Esophagus mucosa (tissue), 1 donor: ENCODE measurements around the gene GRM6. TPM values are rescaled to one million over a fixed set of nuclear protein-coding genes. Genes with fewer than 3 reads are reported as not detected.

ENCODE experiments used
- ATAC-seq: fragments of 200-7000 bp; cut with Tn5 transposase; one replicate; pipeline ENCODE4 v1.9.1; 2020
- total RNA-seq: library from RNA; stranded (reverse); gene quantifications from one replicate; pipeline ENCODE4 v1.2.4, GENCODE V29; 2023
- donor health status: DM: yes; HTN: yes; CAD: no.

Gene GRM6
- total RNA-seq, 1 donor from 2014 or later, result not detected

- ATAC-seq, result no peak
Measured at GRCh38 chr5:178983728-178984127, 11.4 kb downstream of the GRM6 start.

DNA sequence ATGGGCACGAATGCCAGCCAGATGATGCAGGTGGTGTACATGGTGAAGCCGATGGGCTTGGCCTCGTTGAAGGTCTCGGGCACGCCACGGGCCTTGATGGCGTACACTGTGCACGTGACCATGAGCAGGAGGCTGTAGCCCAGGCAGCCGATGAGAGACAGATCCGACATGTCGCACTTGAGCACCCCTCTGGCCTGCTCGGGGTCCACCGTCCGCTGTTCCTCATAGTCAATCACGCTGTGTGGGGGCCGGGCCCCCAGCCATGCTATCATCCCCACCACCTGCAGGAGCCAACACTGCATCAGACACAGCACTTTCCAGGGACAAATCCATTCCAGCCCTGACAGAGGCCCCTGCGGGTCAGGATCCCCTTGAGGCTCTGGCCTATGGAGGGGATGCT, 12.2 kb downstream of the GRM6 start:
- no peak for ATAC-seq

- no peak for ATAC-seq
Measured at GRCh38 chr5:178981381-178981780, 13.7 kb downstream of the GRM6 start.

GRCh38 chr5:178965465-178966055, 29.6 kb downstream of the GRM6 start:
- ATAC-seq, result no peak

GRCh38 chr5:178941361-178941760, 53.8 kb downstream of the GRM6 start:
- ATAC-seq, result no peak

DNA sequence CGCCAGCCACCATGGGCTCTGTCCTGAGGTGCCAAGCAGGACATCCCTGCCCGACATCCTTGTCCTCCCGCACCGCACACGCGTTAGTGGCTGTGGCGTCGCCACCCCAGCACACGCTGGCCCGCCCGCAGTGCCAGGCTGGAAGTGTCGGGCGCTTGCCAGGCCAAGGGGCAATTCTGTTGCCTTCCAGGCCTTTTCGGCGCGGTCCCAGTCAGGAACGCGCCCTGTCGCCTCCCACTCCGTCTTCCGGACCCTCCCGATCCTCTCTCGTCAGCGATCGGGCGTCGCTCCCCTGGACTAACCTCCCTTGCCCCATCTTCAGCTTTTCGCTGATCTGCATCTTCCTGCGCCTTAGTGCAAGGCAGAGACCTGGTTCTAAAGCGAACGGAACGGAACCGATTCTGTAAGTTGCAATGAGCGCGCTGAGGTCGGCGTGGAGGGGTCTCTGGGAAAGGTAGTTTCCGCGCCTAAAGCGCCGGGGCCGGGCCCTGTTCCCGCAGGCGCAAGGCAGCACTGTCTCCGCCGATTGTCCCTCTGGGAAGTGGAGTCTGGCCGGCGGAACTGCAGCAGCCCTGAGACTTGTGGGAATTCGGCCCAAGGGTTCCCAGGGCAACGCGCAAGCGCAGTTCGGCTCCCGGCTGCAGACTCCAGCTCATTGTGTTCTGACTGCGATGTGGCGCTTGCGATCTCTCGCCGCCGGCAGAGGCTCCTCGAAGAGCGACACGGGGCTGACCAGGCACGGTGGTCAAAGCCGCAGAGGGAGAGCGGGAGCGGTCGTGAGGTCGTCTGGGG, 54.4 kb downstream of the GRM6 start, which contains the start of gene ZNF454:
TSS of gene ZNF454 (plus strand) at position 630 of the 792 bp plus-strand sequence. CDS start 1,594 bp downstream, outside the sequence.
- peak; percentile 85 for ATAC-seq

GRCh38 chr5:178931846-178932760, 63.0 kb downstream of the GRM6 start:
- no peak for ATAC-seq

Other genes starting within 250 kb of the GRM6 start
- 4.9 TPM for gene ZNF354B, start 135.4 kb downstream of the GRM6 start, total RNA-seq
- 0.08 TPM for gene ZFP2, start 99.4 kb downstream of the GRM6 start, total RNA-seq
- gene ZNF454, start 54.1 kb downstream of the GRM6 start, total RNA-seq, result 0.52 TPM
- gene ZNF879, start 28.5 kb upstream of the GRM6 start, total RNA-seq, result 1.2 TPM
- 1.2 TPM for gene ZNF354C, start 65.1 kb upstream of the GRM6 start, total RNA-seq